ENCODE data around the gene EIF1AD.
"Not testable (repeated sequence)": the region's sequence is repeated elsewhere in the genome, so short reads cannot be mapped to it uniquely, and the experiment has no call there.

Gene EIF1AD

DNA sequence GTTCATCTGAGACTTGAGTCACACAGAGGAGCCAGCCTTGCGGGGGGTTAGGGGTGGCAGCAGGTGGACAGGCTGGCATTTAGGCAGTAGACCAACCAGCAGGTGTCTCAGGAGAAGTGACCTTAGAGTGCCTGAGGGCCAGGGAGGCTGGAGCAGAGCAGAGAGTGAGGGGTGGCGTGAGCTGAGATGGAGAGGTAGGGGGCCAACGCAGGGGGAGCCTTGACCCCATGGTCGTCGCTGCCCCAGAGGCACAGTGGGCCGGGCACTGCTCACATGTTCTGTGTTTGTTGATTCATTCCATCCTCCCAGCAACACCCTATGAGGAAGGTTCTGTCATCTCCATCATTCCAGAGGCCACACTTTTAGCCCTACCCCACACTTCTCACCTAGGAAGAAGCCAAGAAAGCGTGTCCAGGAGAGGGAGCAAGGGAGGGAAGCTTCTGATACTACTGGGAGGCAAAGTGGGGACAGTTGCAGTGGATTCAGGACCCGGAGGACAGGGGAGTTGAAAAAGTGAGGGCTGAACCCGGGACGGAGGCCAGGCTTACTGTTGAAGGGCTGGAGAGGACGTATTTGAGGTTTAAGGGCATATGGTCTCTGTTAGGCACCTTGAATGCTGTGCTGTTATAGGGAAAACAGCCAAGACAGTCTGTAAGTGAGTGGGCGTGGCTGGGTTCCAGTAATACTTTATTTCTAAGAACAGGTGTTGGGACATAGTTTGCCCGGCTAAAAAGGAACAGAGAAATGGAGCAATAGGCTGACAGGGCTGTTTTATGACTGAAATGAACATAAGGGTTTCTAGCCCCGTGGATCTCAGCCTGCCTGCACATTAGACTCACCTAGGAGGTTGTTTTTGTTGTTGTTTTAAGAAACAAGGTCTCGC is 33.1 kb downstream of the EIF1AD start:
- no peak for DNase-seq (ENCODE audit: low read depth in 2 of 2)

DNA sequence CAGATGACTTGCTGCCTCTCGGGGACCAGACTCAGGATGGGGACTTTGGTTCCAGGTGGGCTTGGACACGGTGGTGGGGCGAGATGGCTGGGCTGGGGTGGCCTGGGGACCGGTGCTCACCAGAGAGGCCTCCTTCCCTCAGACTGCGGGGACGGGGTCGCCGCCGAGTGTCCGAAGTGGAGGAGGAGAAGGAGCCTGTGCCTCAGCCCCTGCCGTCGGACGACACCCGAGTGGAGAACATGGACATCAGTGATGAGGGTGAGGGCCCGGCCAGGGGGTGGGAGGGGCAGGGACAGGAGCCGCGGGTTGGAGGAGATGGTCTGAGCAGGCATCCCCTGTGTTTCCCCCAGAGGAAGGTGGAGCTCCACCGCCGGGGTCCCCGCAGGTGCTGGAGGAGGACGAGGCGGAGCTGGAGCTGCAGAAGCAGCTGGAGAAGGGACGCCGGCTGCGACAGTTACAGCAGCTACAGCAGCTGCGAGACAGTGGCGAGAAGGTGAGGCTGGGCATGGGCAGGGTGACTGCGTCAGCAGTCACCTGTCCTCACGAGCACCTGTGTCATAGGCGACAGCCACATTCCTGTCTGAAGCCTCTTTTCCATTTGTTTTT is 34.5 kb downstream of the EIF1AD start:
- no peak for DNase-seq (ENCODE audit: low read depth in 2 of 2)

DNA sequence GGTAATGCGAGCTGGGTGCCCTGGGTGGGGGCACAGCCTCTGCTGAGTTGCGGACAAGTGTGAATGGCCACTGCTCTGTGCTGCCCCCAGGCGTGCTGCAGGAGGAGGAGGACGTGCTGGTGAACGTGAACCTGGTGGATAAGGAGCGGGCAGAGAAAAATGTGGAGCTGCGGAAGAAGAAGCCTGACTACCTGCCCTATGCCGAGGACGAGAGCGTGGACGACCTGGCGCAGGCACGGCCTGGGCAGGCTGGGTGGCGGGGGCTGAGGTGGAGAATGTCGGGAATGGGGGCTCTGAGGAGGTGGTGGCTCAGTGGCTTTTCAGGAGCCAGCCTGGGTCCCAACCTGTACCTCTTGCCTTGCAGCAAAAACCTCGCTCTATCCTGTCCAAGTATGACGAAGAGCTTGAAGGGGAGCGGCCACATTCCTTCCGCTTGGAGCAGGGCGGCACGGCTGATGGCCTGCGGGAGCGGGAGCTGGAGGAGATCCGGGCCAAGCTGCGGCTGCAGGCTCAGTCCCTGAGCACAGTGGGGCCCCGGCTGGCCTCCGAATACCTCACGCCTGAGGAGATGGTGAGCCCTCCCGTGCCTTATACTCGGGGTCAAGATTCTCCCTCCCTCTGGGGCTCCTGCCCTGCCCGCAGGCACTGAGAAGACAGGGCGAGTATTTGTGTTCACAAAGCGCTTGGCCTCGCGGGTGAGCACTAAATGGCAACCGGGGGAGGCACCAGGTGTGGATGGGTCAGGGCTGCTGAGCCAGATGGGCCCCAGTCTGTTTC is 35.8 kb downstream of the EIF1AD start:
- DNase-seq (ENCODE audit: low read depth in 2 of 2), result no peak

DNA sequence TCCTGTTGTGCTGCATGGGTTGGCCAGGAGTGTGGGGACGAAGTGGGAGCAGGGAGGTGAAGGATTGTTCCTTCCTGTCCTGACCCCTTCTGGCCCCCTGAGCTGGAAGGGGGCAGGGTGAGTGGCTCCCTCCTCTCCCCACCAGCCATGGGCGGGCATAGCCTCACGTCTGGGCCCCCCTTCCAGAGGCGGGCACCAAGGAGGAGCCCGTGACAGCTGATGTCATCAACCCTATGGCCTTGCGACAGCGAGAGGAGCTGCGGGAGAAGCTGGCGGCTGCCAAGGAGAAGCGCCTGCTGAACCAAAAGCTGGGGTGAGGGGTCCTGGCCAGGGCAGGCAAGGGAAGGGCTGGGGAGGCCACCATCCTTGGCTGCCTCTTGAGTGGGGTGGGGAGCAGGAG is 37.1 kb downstream of the EIF1AD start:
- DNase-seq (ENCODE audit: low read depth in 2 of 2), result no peak

DNA sequence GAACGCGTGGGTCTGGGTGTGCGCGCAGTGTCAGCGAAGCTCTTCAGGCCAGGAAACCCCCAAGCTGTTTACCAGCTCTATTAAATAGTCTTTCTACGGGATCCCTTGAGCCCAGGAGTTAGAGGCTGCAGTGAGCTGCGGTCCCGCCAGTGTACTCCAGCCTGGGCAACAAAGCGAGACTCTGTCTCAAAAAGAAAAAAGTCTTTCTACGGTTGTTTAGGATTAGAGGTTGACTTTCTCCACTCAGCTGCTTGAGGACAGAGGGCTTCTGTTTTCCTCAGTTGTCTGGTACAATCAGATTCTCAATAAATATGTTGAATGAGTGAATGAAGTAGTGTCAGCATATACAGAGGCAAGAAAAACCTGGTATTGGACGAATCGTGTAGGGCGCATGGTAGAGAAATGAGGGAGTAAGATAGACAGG is 39.8 kb downstream of the EIF1AD start:
- no peak for DNase-seq (ENCODE audit: low read depth in 2 of 2)

DNA sequence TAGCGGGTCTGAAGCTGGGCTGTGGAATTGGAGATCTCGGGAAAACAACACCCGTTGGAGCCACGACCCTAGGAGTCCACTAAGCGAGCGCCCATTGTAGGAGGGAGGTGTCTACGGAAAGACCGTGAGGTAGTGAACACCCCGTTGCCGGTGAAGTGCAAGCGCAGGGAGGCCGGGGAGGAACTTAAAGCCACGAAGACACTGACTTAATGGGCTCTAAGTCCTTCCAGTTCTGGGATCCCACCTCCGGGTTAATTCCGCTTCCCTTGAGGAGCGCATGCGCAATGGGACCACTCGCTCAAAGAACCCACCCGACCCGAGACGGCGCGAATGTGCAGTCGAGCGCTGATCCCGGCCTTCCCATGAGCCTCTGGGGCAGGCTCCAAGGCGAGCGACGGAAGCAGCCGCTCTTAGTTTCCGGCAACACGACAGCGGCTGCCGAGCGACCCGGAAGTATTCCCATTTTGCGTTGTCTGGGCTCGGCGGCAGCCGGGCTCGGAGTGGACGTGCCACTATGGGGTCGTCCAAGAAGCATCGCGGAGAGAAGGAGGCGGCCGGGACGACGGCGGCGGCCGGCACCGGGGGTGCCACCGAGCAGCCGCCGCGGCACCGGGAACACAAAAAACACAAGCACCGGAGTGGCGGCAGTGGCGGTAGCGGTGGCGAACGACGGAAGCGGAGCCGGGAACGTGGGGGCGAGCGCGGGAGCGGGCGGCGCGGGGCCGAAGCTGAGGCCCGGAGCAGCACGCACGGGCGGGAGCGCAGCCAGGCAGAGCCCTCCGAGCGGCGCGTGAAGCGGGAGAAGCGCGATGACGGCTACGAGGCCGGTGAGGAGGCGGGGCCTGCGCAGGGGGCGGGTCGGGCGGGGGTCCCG is 40.5 kb downstream of the EIF1AD start, which contains the start of gene SART1:
Gene SART1 (plus strand): TSS at position 468 of the 874 bp plus-strand sequence. CDS start 47 bp downstream, at position 515.
- DNase-seq (ENCODE audit: low read depth in 2 of 2), result peak; percentile 90

DNA sequence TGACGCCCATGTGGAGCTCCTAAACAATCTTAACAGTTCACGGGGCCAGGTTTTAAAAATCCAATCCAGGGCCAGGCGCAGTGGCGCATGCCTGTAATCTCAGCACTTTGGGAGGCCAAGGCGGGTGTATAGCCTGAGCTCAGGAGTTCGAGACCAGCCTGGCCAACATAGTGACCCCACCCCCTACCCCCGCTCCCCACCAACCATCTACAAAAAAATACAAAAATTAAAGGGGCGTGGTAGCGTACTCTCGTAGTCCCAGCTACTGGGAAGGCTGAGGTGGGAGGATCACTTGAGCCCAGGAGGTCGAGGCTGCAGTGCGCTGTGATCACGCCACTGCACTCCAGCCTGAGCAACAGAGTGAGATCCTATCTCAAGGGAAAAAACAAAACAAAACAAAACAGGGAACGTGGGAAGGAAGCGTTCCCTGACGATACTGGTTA is 41.1 kb downstream of the EIF1AD start:
- no peak for DNase-seq (ENCODE audit: low read depth in 2 of 2)

DNA sequence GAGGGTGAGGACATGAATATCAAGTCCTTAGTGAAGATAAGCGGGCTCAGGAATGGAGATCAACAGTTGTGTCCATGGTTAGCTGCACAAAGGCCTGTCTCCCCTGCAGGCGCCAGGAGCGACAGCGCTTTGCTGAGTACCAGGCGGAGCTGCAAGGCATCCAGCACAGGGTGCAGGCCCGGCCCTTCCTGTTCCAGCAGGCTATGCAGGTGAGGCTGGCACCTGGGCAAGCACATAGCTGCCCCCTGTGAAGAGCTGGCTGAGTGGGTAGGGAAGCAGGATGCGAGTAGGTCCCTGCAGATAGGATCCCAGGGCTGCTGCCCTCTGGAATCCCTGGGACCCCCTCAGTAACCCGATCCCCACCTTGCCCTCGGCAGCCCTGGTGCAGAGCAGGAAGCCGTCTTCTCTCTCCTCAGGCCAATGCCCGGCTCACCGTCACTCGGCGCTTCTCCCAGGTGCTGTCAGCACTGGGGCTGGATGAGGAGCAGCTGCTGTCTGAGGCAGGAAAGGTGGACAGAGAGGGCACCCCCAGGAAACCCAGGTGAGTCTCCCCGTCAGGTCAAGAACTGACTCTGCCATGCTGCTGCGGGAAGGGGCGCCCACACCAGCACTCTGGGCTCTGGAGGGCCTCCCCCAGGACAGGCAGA is 43.1 kb downstream of the EIF1AD start:
- no peak for DNase-seq (ENCODE audit: low read depth in 2 of 2)

DNA sequence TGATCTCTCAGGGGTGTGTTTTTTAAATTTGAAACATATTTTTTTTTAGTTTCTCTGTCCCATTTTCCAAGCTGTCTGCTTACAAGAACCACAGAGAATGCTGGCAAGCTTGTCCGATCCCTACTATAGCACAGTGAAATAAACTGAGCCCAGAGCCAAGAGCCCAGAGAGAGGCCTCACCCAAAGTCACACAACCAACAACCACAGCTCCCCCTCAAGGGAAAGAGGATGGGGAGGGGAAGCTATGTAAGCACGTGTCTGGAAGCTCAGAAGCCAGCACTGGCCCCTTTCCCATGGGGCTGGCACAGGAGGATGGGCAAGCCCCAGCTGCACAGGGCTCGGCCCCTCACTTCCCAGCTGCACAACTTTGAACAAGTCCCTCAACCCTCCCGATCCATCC is 43.7 kb downstream of the EIF1AD start:
- no peak for DNase-seq (ENCODE audit: low read depth in 2 of 2)

DNA sequence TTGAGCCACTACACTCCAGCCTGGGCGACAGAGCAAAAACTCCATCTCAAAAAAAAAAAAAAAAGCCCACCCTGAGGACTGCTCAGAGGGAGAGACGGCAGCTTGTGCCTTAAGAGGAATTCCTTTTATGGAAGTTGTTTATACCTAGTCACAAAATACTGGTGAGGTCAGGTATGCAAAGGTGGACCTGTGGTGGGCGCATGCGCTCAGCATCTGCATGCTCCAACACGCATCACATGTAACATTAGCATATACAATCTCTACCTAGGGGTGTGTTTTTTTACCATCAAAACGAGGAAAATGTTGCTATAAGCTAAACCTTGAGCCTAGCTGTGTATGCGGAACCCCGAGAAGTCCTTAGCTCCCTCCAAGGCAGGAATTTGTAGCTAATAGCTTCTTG is 47.2 kb downstream of the EIF1AD start:
- no peak for DNase-seq (ENCODE audit: low read depth in 2 of 2)

DNA sequence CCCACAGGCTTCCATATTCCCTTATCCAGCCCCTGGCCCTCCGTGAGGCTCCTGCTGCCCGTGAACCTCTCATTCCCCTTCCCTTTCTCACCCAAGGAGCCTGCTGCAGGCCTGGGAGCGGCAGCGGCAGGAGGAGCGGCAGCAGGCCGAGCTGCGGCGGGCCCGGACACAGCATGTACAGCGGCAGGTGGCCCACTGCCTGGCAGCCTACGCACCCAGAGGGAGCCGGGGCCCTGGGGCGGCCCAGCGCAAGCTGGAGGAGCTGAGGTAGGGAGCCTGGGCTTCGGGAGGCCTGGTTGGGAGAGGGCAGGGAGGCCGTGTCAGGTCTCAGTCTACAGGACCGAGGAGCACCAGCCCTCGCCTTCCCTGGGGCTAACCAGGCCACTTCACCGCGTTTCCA is 48.5 kb downstream of the EIF1AD start:
- no peak for DNase-seq (ENCODE audit: low read depth in 2 of 2)

DNA sequence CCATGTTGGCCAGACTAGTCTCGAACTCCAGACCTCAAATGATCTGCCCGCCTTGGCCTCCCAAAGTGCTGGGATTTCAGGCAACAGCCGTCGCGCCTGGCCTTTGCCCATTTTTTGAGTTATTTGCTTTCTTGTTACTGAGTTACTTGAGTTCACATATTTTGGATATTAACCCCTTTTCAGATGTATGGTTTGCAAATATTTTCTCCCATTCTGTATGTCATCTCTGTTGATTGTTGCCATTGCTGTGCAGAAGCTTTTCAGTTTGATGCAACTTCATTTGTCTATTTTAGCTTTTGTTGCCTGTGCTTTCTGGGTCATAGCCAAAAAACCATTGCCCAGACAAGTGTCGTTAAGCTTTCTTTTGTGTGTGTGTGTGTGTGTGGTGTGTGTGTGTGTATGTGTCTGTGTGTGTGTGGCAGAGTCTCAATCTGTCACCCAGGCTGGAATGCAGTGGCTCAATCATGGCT is 49.9 kb downstream of the EIF1AD start:
- no peak for DNase-seq (ENCODE audit: low read depth in 2 of 2)

DNA sequence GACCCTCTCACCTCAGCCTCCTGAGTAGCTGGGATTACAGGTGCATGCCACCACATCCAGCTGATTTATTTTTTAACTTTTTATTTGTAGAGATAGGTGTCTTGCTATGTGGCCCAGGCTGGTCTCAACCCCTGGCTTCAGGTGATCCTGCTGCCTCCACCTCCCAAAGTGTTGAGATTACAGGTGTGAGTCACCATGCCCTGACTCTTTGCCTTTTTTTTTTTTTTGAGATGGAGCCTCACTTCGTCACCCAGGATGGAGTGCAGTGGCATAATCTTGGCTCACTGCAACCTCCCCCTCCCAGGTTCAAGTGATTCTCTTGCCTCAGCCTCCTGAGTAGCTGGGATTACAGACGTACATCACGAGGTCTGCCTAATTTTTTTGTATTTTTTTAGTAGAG is 50.3 kb downstream of the EIF1AD start:
- DNase-seq (ENCODE audit: low read depth in 2 of 2), result not testable (repeated sequence)

DNA sequence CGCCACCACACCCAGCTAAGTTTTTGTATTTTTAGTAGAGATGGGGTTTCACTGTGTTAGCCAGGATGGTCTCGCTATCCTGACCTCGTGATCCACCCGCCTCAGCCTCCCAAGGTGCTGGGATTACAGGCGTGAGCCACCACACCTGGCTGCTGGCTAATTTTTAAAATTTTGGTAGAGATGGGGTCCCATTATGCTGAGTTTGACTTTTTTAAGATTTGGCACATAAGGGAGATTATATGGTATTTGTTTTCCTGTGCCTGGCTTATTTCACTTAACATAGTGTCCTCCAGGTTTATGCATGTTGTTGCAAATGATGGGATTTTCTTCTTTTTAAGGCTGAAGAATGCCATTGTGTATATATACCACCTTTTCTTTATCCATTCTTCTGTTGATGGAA is 51.2 kb downstream of the EIF1AD start:
- DNase-seq (ENCODE audit: low read depth in 2 of 2), result not testable (repeated sequence)

DNA sequence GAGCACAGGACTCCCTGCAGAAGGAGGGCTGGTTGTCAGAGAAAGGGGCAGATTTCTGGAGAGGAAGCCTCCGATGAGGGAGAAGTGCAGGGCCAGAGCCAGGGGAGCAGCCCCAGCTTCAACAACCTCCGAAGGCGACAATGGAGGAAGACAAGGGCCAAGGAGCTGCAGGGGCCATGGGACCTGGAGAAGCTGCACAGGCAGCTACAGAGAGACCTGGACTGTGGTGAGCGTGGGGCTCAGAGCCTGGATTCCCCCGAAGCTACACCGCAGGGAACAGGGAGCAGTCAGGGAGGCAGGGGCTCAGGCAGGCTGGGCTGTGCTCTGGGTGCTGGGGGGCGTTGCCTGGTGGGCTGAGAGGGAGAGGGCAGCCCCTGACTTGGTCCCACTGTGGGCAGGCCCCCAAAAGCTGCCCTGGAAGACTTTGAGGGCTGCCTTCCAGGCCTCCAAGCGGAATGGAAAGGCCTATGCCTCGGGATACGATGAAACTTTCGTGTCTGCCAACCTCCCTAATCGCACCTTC is 54.3 kb downstream of the EIF1AD start:
- DNase-seq (ENCODE audit: low read depth in 2 of 2), result no peak

DNA sequence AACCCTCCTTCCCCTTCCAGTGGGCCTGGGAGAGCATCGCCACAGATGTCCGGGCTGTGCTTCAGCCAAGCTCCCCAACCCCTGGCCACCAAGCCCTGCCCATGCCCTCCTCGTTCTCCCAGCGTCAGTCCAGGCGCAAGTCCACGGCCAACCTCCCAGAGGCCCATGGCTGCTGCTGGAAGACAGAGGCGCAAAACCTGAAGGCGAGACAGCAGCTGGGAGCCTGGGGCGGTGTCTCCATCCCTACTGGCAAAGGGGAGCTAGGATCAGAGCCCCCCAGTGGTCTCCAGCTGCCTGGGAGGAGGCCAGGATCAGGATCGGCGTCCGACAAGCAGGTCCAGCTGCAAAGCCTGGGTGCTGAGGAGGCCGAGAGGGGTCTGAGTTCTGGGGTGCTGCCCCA is 54.8 kb downstream of the EIF1AD start:
- no peak for DNase-seq (ENCODE audit: low read depth in 2 of 2)

DNA sequence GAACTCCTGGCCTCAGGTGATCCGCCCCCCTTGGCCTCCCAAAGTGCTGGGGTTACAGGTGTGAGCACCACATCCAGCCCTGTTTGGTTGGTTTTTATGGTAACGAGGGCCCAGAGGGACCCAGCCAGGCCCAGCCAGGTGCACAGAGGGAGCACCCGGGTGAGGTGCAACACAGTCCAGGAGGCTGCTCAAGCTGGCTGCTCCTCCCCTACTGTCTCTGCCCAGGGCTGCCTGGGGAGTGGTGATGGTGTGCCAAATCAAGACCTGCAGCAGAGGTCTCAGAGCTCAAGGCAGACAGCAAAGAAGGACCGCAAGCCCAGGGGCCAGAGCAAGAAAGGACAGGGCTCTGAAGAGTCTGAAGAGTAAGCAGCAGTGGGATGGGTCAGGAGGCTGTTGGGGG is 55.3 kb downstream of the EIF1AD start:
- DNase-seq (ENCODE audit: low read depth in 2 of 2), result no peak

Data from stimulated activated CD4-positive, alpha-beta T cell treated with anti-CD3 and anti-CD28 coated beads, Interleukin-1b, Interleukin-23, amount 100 ng/mL, for 4 hours (primary cell).